NCI-H1105 (cell line): ENCODE data around the gene HLF.

Experiments
- DNase-seq: peaks from one replicate; lab custom pipeline; 2025; lab: John Stamatoyannopoulos, UW

HLF gene

DNA sequence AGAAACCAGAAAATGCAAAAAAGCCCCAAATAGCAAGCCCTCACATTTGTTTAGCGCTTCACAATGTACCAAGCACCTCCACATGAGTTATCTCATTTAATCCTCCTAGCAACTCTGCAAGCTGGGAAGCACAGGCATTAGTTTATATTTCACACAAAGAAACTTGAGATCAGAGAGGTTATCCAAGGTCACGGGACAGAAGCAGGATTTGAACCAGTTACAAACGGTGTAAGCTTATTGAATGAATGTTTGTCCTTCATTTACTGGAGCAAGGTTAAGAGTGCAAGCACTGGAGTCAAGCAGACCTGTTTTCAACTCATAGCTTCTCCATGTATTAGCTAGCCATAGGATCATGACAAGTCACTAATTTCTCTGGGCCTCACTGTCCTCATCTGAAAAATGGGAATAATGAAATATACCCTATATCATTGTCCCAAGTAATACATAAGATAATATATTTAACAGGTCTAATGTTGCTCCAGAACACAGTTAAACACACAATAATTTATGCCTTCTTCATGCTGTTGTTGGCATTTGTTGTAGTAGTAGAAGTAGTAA, 6.1 kb upstream of the HLF start:
- no peak for DNase-seq

DNA sequence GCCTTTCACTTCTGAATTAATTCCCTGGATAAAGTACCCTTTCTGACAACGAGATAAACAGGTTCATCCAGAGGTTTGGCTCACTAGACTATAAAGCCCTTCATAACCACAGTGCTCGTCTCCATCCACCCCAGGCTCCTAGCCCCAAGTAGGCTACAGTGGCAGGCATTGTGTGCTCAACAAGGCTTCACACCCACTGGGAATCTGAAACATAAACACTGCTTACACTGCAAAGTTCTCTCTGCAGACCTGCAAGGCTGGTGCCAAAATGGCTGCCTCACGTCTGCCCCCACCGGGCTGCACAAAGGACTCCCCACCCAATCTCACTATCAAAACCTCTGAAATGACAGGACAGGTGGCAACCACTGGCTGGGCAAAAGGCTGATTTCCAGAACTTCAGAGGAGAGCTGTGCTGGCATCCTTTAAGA, 5.1 kb upstream of the HLF start:
- no peak for DNase-seq

DNA sequence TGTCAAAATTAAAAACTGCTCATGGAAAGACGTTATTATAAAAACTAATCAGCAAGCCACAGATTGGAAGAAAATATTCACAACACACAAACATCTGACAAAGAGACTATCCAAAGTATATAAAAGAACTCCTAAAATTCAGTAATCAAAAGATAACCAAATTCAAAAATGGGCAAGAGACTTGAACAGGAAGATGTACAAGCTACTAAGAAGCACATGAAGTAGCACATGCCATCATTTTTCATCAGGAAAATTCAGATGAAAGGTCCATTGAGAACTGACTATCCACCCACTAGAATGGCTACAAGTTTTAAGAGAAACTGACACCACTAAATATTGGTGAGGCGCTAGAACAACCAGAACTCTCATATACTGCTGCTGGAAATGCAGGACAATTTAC, 3.4 kb upstream of the HLF start:
- DNase-seq: no peak

- DNase-seq: no peak
These were observed 1.0 kb upstream of the HLF start for GRCh38 chr17:55263569-55264277.

DNA sequence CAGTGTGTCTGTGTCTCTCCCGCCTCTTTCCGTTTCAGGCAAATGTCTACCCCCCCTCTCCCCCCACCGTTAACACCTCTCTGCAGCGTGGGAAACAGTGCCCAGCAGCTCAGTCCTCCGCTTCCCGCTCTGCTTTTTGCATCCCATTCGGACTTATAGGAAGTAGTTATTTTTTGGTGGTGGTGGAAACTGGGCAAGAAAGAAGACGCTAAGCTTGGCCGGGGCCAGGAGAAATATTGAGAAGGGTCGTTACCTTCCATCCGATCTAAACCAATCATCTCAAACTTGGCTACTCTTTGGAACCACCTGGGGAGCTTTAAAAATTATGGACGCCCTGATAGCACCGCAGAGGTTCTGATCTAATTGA, 499 bp upstream of the HLF start:
- DNase-seq: no peak

GRCh38 chr17:55265311-55266021, 706 bp downstream of the HLF start:
- DNase-seq: no peak

GRCh38 chr17:55266051-55266957, 1.5 kb downstream of the HLF start:
- no peak for DNase-seq

DNA sequence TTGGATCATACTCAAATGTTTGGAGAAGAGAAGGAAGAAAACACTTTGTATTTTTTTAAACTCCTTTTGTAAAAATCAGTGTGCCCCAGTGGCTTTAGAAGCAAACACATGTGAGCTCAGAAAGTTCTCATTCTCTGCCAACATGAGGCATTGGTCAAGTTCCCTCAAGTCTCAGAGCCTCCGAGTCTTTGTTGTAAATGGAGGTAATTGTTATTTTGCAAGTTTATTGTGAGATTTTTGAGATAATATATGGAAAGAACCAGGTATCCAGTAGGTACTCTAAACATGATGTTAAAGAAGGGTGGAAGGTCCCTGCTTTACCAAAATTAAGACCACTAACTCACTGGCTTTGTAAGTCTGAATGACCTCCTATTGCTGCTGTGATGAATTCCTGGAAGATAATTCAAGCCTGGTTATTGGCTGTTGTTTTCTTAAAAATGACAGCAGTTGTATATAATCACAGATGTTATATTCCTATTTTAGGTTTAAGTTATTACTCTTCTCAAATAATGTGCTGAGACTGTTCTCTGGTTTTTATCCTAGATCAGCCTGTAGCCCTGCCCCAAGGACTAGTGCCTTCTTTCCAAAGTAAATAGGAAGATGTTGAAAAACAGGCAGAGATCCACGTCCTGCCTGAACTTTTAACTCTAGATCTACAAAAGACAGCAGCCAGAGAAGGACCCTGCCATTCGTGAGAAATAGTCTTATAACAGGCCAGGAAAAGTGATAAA, 2.4 kb downstream of the HLF start:
- no peak for DNase-seq

- no peak for DNase-seq
These were observed 3.3 kb downstream of the HLF start for GRCh38 chr17:55267777-55268648.

GRCh38 chr17:55268649-55269480, 4.1 kb downstream of the HLF start:
- no peak for DNase-seq

- no peak for DNase-seq
These were observed 5.1 kb downstream of the HLF start for GRCh38 chr17:55269894-55270293.

DNA sequence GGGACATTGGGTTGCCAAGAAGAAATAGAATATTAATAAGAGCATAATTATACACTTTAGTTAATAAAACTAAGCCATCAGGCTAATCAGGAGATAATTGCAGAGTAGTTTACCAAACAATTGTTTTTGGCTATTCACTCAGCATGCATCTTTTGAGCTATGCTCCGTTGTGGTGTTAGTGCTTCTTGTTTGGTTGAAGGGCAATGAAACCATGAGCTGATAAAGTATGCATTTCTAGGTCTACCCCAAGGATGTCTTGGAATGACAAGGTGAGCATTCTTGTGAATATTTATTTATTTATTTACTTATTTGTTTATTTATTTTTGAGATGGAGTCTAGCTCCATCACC, 6.4 kb downstream of the HLF start:
- no peak for DNase-seq

GRCh38 chr17:55271958-55272710, 7.4 kb downstream of the HLF start:
- no peak for DNase-seq

DNA sequence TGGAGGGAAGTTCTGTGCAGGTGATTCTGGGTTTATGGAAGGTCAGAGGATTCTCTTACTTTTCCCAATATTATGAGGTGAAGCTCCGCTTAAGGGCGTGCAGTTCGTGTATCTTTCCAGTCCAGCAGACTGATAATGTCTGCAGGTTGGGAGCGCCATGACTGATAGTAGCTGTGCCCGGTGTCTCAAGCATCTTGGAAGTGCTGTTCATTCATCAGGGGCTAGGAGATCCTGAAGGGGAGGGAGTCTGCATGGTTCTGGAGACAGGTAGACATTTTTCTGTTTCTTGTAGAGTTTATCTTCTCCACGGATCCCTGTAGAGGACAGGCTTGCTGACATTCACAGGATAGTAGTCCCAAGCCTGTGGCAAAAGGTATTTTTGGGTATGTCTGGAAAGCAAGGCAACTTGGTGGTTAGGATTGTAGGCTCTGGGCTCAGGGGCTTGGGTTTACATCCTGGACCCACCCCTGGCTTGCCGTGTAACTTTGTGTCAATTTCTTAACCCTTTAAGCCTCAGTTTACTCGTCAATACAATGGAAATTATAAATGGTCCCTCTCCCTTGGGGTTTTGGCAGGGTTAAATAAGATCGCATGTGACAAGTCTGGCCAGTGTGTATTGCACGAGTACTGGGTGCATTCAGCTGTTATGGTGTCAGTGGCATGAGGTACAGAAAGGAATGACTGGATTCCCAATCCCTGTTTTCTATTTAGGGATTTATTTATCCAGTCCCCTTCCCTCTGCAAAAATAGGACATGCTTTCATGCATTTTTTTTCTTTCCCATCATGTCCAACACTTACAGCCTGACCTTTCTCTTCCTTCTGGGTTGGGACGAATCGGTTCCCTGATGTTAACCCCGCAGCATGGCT, 8.2 kb downstream of the HLF start:
- no peak for DNase-seq

DNA sequence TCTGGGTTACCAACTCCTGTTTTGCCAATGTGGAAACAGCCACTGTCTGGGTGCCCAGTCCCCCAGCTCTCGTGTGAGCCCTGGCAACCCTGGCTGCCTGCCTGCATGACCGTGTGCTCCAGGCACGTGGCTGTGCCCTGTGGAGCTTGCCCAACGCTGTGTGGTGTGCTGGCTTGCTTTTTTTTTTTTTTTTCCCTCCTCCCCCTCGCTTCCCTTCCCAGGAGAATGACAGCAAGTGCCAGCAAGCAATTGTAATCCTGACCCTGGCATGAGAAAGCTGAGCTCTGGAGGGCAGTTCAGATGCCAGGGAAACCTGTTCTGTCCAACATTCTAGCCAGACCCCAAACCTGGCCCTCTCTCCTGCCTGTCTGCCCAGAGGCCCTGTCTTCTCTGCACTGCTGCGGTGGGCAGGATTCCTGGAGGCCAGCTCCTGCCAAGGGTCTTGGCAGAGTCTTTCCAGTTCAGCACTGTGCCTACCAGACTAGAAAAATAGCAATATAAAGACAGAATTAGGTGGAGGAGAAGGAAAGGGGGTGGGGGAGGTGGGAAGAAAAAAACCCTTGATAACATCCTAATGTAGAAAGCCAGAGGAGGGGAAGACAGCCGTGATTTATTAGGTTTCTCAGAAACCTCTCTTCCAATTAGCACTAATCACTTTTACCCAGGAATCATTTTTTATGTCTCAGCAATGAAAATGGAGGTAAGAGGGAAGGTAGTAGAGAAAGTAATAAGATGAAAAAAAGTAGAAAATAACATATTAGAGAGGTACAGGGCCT, 9.0 kb downstream of the HLF start:
- DNase-seq: no peak

DNA sequence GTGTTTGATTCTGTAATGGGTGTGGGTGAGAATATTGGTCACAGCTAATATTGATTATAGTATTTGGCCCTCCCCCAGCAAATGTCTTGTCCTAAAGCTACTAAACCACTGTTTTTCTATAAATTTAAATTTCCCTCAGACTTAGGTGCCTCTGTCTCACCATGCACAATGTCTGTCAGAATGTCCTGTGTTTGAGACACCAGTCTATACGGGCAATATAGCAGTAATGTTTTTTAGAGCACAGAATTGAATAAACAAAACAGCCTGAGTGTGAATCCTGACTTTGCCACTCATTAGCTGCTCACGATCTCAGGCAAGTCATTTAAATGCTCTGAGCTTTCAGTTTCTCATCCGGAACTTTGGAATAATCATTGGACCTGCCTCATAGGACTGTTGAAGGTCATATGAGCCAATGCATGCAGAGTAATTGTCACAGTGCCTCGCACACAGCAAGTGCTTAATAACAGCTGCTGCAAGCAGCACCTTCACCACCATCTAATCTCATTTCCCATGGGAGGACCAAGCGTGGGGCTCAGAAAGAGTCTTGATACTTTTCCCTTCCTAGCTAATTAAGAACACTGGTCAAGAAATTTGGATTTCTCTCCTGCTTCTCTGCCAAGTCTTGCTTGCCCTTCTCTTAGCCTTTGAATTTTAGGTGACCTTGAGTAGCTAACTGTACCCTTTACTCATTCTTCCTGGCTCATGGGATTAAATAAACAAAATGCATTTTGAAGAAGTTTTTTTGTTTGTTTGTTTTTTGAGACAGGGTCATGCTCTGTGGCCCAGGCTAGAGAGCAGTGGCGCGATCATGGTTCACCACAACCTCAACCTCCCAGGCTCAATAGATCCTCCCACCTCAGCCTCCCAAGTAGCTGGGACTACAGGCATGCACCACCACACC, 9.8 kb downstream of the HLF start:
- DNase-seq: no peak
